Measurements from ENCODE around the gene SPOCD1.

The SPOCD1 gene

GRCh38 chr1:31757204-31757679 lies 58.6 kb downstream of the SPOCD1 start:
- no peak overlapping the region for H3K4me2 ChIP-seq (ENCODE audit: low read depth, low read length, poor library complexity, severe bottlenecking)
- no peak overlapping the region for H3K4me3 ChIP-seq (ENCODE audit: low read length, poor library complexity, severe bottlenecking)
- no peaks in the 10 kb centered on the region for H3K79me2 ChIP-seq (ENCODE audit: insufficient read depth, low read length)
- no peak overlapping the region for H2AFZ ChIP-seq (ENCODE audit: low read length)
- no peaks in the 10 kb centered on the region for H3F3A ChIP-seq (ENCODE audit: low read depth)
- no peaks in the 10 kb centered on the region for H3K9me3 ChIP-seq (ENCODE audit: insufficient read depth, low read depth, low read length)
- H3K36me3 ChIP-seq (ENCODE audit: insufficient read depth, low read length), result no peaks in the 10 kb centered on the region
- peaks cover 27% of the 10 kb centered on the region for H3K4me1 ChIP-seq (ENCODE audit: insufficient read depth, low read length, poor library complexity, severe bottlenecking)
- H3K9me2 ChIP-seq (replicated peaks; ENCODE audit: low read depth, low read length), result no peaks in the 10 kb centered on the region
- TF ChIP-seq EZH2phosphoT487 (IDR thresholded peaks at IDR 0.05; ENCODE audit: borderline replicate concordance) (no peak), CTCF (conservative IDR thresholded peaks at IDR 0.05; ENCODE audit: low read length) (no peak)
- H4K20me1 ChIP-seq (ENCODE audit: insufficient read depth, low read length, poor library complexity, severe bottlenecking), result peaks cover 8% of the 10 kb centered on the region
- H3K9ac ChIP-seq (ENCODE audit: low read depth, low read length, poor library complexity, severe bottlenecking), result no peak overlapping the region
- no peaks in the 10 kb centered on the region for H3K27me3 ChIP-seq (ENCODE audit: insufficient read depth, low read length, poor library complexity, severe bottlenecking)

- Histone ChIP-seq H3K4me2 (ENCODE audit: low read depth, low read length, poor library complexity, severe bottlenecking) (no peak overlapping the region), H4K20me1 (ENCODE audit: insufficient read depth, low read length, poor library complexity, severe bottlenecking) (peaks cover 4% of the 10 kb centered on the region)
These were observed 59.2 kb downstream of the SPOCD1 start for GRCh38 chr1:31756578-31756977.

GRCh38 chr1:31755850-31756492 lies 59.9 kb downstream of the SPOCD1 start:
- H3K9me3 ChIP-seq (ENCODE audit: insufficient read depth, low read depth, low read length), result no peaks in the 10 kb centered on the region
- H3K9me2 ChIP-seq (replicated peaks; ENCODE audit: low read depth, low read length), result no peaks in the 10 kb centered on the region
- no peak overlapping the region for H3K4me3 ChIP-seq (ENCODE audit: low read length, poor library complexity, severe bottlenecking)
- no peak overlapping the region for H3K4me2 ChIP-seq (ENCODE audit: low read depth, low read length, poor library complexity, severe bottlenecking)
- no peak overlapping the region for H2AFZ ChIP-seq (ENCODE audit: low read length)
- H3K4me1 ChIP-seq (ENCODE audit: insufficient read depth, low read length, poor library complexity, severe bottlenecking), result peaks cover 30% of the 10 kb centered on the region
- H4K20me1 ChIP-seq (ENCODE audit: insufficient read depth, low read length, poor library complexity, severe bottlenecking), result peaks cover 4% of the 10 kb centered on the region
- H3K36me3 ChIP-seq (ENCODE audit: insufficient read depth, low read length), result no peaks in the 10 kb centered on the region
- no peaks in the 10 kb centered on the region for H3F3A ChIP-seq (ENCODE audit: low read depth)
- no peaks in the 10 kb centered on the region for H3K79me2 ChIP-seq (ENCODE audit: insufficient read depth, low read length)
- no peak overlapping the region for H3K9ac ChIP-seq (ENCODE audit: low read depth, low read length, poor library complexity, severe bottlenecking)
- no peaks in the 10 kb centered on the region for H3K27me3 ChIP-seq (ENCODE audit: insufficient read depth, low read length, poor library complexity, severe bottlenecking)
- no peak for TF ChIP-seq EZH2phosphoT487 (IDR thresholded peaks at IDR 0.05; ENCODE audit: borderline replicate concordance)

More at GRCh38 chr1:31756578-31756977, 59.2 kb downstream of the SPOCD1 start:
- Histone ChIP-seq H3K9me2 (replicated peaks; ENCODE audit: low read depth, low read length) (no peaks in the 10 kb centered on the region), H3K27me3 (ENCODE audit: insufficient read depth, low read length, poor library complexity, severe bottlenecking) (no peaks in the 10 kb centered on the region), H2AFZ (ENCODE audit: low read length) (no peak overlapping the region), H3K9ac (ENCODE audit: low read depth, low read length, poor library complexity, severe bottlenecking) (no peak overlapping the region), H3F3A (ENCODE audit: low read depth) (no peaks in the 10 kb centered on the region), H3K4me1 (ENCODE audit: insufficient read depth, low read length, poor library complexity, severe bottlenecking) (peaks cover 31% of the 10 kb centered on the region), H3K4me3 (ENCODE audit: low read length, poor library complexity, severe bottlenecking) (no peak overlapping the region), H3K36me3 (ENCODE audit: insufficient read depth, low read length) (no peaks in the 10 kb centered on the region), H3K9me3 (ENCODE audit: insufficient read depth, low read depth, low read length) (no peaks in the 10 kb centered on the region), H3K79me2 (ENCODE audit: insufficient read depth, low read length) (no peaks in the 10 kb centered on the region)
- no peak for TF ChIP-seq CTCF (conservative IDR thresholded peaks at IDR 0.05; ENCODE audit: low read length)
- TF ChIP-seq EZH2phosphoT487 (IDR thresholded peaks at IDR 0.05; ENCODE audit: borderline replicate concordance), result no peak

- no peaks in the 10 kb centered on the region for H3F3A ChIP-seq (ENCODE audit: low read depth)
- H3K79me2 ChIP-seq (ENCODE audit: insufficient read depth, low read length), result no peaks in the 10 kb centered on the region
- H3K9me3 ChIP-seq (ENCODE audit: insufficient read depth, low read depth, low read length), result no peaks in the 10 kb centered on the region
- H2AFZ ChIP-seq (ENCODE audit: low read length), result no peak overlapping the region
- H3K4me1 ChIP-seq (ENCODE audit: insufficient read depth, low read length, poor library complexity, severe bottlenecking), result peaks cover 30% of the 10 kb centered on the region
- no peaks in the 10 kb centered on the region for H3K36me3 ChIP-seq (ENCODE audit: insufficient read depth, low read length)
- peaks cover 4% of the 10 kb centered on the region for H4K20me1 ChIP-seq (ENCODE audit: insufficient read depth, low read length, poor library complexity, severe bottlenecking)
- H3K27me3 ChIP-seq (ENCODE audit: insufficient read depth, low read length, poor library complexity, severe bottlenecking), result no peaks in the 10 kb centered on the region
- no peak overlapping the region for H3K4me3 ChIP-seq (ENCODE audit: low read length, poor library complexity, severe bottlenecking)
- no peaks in the 10 kb centered on the region for H3K9me2 ChIP-seq (replicated peaks; ENCODE audit: low read depth, low read length)
- H3K9ac ChIP-seq (ENCODE audit: low read depth, low read length, poor library complexity, severe bottlenecking), result no peak overlapping the region
- no peak overlapping the region for H3K4me2 ChIP-seq (ENCODE audit: low read depth, low read length, poor library complexity, severe bottlenecking)
- TF ChIP-seq EZH2phosphoT487 (IDR thresholded peaks at IDR 0.05; ENCODE audit: borderline replicate concordance) (no peak), CTCF (conservative IDR thresholded peaks at IDR 0.05; ENCODE audit: low read length) (no peak)
These were observed 60.6 kb downstream of the SPOCD1 start for GRCh38 chr1:31755197-31755611.
